ENCODE data around the gene NSMCE1.

DNA sequence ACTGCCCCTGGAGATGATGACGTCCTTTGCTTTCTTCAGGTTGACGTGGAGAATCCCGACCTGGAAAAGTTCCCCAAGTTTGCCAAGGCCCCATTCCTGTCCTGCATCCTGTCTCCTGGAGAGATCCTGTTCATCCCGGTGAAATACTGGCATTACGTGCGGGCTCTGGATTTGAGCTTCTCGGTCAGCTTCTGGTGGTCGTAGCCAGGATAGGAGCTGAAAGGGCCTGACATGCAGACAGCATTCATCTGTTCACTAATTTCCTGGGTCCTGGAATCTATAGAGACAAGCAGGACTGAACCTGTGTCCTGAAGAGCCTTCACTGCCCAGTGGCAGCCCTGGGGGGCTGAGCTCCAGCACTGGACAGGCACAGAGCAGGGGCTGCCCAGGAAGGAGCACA, 48.0 kb downstream of the NSMCE1 start:
- TF ChIP-seq, protein P1, sequence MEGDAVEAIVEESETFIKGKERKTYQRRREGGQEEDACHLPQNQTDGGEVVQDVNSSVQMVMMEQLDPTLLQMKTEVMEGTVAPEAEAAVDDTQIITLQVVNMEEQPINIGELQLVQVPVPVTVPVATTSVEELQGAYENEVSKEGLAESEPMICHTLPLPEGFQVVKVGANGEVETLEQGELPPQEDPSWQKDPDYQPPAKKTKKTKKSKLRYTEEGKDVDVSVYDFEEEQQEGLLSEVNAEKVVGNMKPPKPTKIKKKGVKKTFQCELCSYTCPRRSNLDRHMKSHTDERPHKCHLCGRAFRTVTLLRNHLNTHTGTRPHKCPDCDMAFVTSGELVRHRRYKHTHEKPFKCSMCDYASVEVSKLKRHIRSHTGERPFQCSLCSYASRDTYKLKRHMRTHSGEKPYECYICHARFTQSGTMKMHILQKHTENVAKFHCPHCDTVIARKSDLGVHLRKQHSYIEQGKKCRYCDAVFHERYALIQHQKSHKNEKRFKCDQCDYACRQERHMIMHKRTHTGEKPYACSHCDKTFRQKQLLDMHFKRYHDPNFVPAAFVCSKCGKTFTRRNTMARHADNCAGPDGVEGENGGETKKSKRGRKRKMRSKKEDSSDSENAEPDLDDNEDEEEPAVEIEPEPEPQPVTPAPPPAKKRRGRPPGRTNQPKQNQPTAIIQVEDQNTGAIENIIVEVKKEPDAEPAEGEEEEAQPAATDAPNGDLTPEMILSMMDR (IDR thresholded peaks at IDR 0.05; ENCODE audit: control extremely low read depth in 1 of 3, insufficient read depth in 1 of 3, low read depth in 1 of 3, low read length in 3 of 3), result no peak
- TF ChIP-seq HDAC6 (IDR thresholded peaks at IDR 0.05; ENCODE audit: low read depth, low read length), result no peak
- TF ChIP-seq RFX5 (IDR thresholded peaks at IDR 0.05; ENCODE audit: borderline replicate concordance, low read depth, low read length), result no peak
- TF ChIP-seq ZNF274 (IDR thresholded peaks at IDR 0.05; ENCODE audit: borderline replicate concordance, extremely low read depth, low read length), result no peak
- no peak for TF ChIP-seq RBBP5 (IDR thresholded peaks at IDR 0.05; ENCODE audit: borderline replicate concordance, low read depth, low read length)
- no peak for TF ChIP-seq TEAD4 (IDR thresholded peaks at IDR 0.05; ENCODE audit: low read depth, low read length)
- TF ChIP-seq POLR2AphosphoS5 (IDR thresholded peaks at IDR 0.05; ENCODE audit: low read depth, low read length), result no peak
- TF ChIP-seq POLR2A (IDR thresholded peaks at IDR 0.05; ENCODE audit: control extremely low read depth in 1 of 2, low read depth in 2 of 2, low read length in 2 of 2), result no peak
- TF ChIP-seq CEBPB (IDR thresholded peaks at IDR 0.05; ENCODE audit: low read depth, low read length), result no peak
- TF ChIP-seq EZH2 (IDR thresholded peaks at IDR 0.05; ENCODE audit: low read depth, low read length, severe bottlenecking), result no peak
- TF ChIP-seq, protein P2, sequence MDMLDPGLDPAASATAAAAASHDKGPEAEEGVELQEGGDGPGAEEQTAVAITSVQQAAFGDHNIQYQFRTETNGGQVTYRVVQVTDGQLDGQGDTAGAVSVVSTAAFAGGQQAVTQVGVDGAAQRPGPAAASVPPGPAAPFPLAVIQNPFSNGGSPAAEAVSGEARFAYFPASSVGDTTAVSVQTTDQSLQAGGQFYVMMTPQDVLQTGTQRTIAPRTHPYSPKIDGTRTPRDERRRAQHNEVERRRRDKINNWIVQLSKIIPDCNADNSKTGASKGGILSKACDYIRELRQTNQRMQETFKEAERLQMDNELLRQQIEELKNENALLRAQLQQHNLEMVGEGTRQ (IDR thresholded peaks at IDR 0.05; ENCODE audit: low read length), result no peak
- TF ChIP-seq, protein P3, sequence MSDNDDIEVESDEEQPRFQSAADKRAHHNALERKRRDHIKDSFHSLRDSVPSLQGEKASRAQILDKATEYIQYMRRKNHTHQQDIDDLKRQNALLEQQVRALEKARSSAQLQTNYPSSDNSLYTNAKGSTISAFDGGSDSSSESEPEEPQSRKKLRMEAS (IDR thresholded peaks at IDR 0.05), result no peak
- no peak for TF ChIP-seq TAF1 (IDR thresholded peaks at IDR 0.05; ENCODE audit: low read depth, low read length)

Data from H1 (cell line).